ENCODE data around the gene TRIM65. TPM values are rescaled to one million over a fixed set of nuclear protein-coding genes. Genes with fewer than 3 reads are reported as not detected.

Gene TRIM65
- total RNA-seq, 1 experiment from 2014 or later: 21.1 TPM

- Histone ChIP-seq H3K79me2 (ENCODE audit: low read depth) (peaks cover 10% of the 10 kb centered on the region), H3K4me2 (peak overlapping the region; percentile 79), H2AFZ (no peak overlapping the region), H3K27ac (peak overlapping the region; percentile 96), H3K4me3 (no peak overlapping the region; the same call in 1 of the 2 replicates), H3K4me1 (replicated peaks; ENCODE audit: insufficient read depth) (peaks cover 51% of the 10 kb centered on the region), H3K36me3 (ENCODE audit: low read depth) (peaks cover 26% of the 10 kb centered on the region), H3K27me3 (ENCODE audit: insufficient read depth, low read depth) (no peaks in the 10 kb centered on the region), H3F3A (ENCODE audit: insufficient read depth, low read depth) (peaks cover 30% of the 10 kb centered on the region), H4K20me1 (ENCODE audit: insufficient read depth) (no peaks in the 10 kb centered on the region), H3K9me3 (ENCODE audit: insufficient read depth, low read depth) (no peaks in the 10 kb centered on the region), H3K9me2 (ENCODE audit: insufficient read depth) (no peaks in the 10 kb centered on the region)
- ChIA-PET CTCF (interaction anchor here (0.6 to 1.4 kb wide), 4 partner anchors 18 to 51 kb away, joined by 3 to 13 read pairs (median 4); partner anchors contain the start of gene TRIM65), POLR2A (ENCODE audit: unreplicated experiment) (interaction anchor here (0.6 to 2.4 kb wide), 4 partner anchors 8 to 297 kb away, joined by 11 to 24 read pairs (median 18); partner anchors contain the start of gene WBP2)
- TF ChIP-seq EZH2 (IDR thresholded peaks at IDR 0.05; ENCODE audit: low read depth) (no peak), CTCF (conservative IDR thresholded peaks at IDR 0.05) (no peak)
- BruUV-seq (replicated peaks): no TSS peak
- DNase-seq: no peak
- intact Hi-C loops (cut with micrococcal nuclease; ENCODE audit: unreplicated experiment): loop anchor here (5.0 kb wide), 1 partner anchor 135 kb away; no protein-coding TSS in a partner anchor
These were observed 49.8 kb downstream of the TRIM65 start for GRCh38 chr17:75846692-75847613.

- intact Hi-C loops (cut with micrococcal nuclease; ENCODE audit: unreplicated experiment): loop anchor here (1.0 to 5.0 kb wide), 5 partner anchors 9 to 136 kb away; partner anchors contain the start of genes TRIM47, UNK and WBP2
- Histone ChIP-seq H3K4me1 (replicated peaks; ENCODE audit: insufficient read depth) (peaks cover 51% of the 10 kb centered on the region), H3K9me3 (ENCODE audit: insufficient read depth, low read depth) (no peaks in the 10 kb centered on the region), H2AFZ (no peak overlapping the region), H3K4me3 (no peak overlapping the region; the same call in 1 of the 2 replicates), H3K9me2 (ENCODE audit: insufficient read depth) (no peaks in the 10 kb centered on the region), H3K4me2 (peak overlapping the region; percentile 79), H3F3A (ENCODE audit: insufficient read depth, low read depth) (peaks cover 30% of the 10 kb centered on the region), H3K27ac (peak overlapping the region; percentile 96), H3K79me2 (ENCODE audit: low read depth) (peaks cover 2% of the 10 kb centered on the region; the same call in 1 of the 2 replicates), H4K20me1 (ENCODE audit: insufficient read depth) (no peaks in the 10 kb centered on the region), H3K36me3 (ENCODE audit: low read depth) (peaks cover 22% of the 10 kb centered on the region; the same call in 1 of the 2 replicates), H3K27me3 (ENCODE audit: insufficient read depth, low read depth) (no peaks in the 10 kb centered on the region)
- no peak for TF ChIP-seq CTCF (conservative IDR thresholded peaks at IDR 0.05)
- TF ChIP-seq EZH2 (IDR thresholded peaks at IDR 0.05; ENCODE audit: low read depth): no peak
- no TSS peak for BruUV-seq (replicated peaks)
- peak; percentile 74 to 84 for DNase-seq
- POLR2A ChIA-PET (ENCODE audit: unreplicated experiment): interaction anchor here (0.5 to 2.4 kb wide), 14 partner anchors 9 to 509 kb away, joined by 3 to 24 read pairs (median 9); partner anchors contain the start of gene WBP2
- CTCF ChIA-PET: interaction anchor here (0.6 to 1.9 kb wide), 9 partner anchors 9 to 81 kb away, joined by 3 to 17 read pairs (median 4); partner anchors contain the start of genes GALK1, TRIM65 and WBP2
These were observed 50.6 kb downstream of the TRIM65 start for GRCh38 chr17:75845933-75846691.

Measured in PC-9 (cell line).